ENCODE data around the gene APCDD1L.

The APCDD1L gene

DNA sequence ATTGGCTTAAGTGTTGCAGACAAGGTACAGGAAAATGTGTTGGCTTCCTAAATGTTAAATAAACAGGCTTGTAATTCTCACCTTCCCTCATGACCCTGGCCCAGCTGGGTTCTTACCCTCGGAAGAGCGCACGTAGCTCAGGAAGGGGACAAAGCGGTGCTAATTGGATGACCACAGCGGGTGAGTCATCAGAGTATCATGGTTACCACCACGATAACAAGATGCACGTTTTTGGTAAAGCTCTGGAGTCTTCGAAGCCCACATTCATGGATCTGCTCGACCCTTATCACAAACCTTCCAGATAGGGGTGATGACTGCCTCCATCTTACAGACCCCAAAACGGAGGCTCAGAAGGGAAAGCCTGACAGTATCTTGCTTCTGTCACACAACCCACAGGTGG is 32.8 kb downstream of the APCDD1L start:
- no peak for DNase-seq

DNA sequence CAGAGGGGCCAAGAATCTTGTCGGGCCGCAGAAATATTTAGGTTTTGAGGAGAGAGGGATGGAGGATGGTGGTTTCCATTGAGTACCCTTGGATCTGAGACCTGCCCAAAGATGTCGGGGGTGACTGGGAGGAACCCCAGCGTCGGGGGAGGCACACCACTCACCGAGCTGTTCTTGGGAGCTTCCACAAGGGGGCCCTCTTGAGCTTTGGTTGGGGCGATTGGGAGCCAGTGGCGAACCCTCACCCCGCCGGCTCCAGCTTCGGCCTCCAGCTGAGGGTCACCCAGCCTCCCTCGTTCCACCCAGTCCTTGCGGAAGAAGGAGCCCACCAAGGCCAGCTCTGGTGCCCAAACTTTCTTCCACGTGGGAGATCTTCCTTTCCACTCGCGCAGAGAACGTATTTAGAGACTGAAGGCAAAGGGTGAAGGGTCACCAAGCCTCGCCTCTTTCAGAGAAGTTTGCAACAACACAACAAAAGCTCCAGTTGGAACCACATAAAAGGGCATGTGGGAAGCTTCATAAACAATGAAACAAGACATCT is 33.6 kb downstream of the APCDD1L start:
- peak; percentile 26 for DNase-seq

DNA sequence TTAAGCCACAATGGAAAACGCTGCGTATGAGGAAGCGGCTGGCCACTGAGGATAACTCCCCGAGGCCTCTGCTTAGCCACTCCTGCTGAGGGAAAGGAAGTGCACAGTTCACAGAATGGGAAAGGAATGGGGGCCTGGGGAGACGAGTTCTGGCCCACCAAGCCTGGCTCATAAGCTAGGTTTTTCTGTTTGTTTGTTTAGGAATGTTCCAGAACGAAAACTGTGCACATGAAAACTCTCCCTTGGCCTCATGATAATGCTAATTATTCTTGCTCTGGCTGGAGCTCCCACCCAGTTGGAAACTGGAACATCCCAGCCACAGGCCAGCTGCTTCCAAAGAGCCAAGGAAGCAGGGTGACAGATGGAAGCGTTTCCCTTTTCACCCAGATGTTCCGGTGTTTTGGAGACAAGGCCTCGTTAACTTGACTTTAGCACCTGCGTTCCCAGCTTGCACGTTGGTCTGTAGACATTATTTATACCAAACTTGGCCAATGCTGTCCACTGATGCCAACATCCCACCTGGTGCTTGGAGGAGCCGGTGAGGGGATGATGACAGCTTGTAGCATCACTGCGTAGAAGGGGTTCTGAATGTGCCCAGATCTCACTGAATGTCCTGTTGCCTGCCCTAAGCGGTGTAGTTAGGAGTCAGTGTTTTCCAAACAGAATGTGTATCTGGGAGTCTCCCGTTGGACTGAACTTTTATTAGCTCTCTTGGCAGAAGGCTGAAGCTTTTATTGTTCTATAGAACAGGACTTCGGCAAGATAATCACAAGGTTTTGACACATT is 34.5 kb downstream of the APCDD1L start:
- no peak for DNase-seq

DNA sequence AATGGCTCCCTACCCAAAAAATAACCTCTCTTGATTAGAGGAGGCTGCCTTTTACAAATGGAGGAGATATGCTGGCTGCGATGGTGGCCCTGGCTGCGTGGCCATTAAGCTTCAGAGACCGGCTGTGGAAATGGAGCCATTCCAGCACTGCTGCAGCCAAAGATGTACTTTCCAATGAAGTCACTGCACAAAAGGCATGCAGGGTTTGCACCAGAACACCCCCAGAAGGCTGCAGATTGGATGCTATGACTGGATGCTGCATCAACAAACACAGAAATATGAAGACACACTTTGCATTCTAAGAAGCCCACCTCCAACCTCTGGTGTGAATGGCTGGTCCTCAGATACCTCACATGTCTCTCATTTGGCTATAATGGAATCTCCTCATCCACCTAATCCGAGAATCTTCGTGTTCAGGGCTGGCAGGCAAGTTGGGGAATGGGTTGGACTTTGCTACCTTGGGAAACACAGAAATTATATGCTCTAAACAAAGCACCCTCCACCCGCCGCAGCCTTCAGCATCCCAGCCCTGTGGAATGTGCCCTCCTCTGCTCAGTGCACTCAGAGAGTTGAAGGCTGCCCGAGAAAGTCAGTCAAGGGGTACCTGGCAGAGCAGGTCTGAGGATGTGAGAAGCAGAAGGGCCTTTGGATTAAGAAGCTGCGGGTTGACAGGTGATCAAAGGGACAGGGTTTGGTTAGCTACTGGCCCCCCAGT is 35.3 kb downstream of the APCDD1L start:
- DNase-seq: no peak

DNA sequence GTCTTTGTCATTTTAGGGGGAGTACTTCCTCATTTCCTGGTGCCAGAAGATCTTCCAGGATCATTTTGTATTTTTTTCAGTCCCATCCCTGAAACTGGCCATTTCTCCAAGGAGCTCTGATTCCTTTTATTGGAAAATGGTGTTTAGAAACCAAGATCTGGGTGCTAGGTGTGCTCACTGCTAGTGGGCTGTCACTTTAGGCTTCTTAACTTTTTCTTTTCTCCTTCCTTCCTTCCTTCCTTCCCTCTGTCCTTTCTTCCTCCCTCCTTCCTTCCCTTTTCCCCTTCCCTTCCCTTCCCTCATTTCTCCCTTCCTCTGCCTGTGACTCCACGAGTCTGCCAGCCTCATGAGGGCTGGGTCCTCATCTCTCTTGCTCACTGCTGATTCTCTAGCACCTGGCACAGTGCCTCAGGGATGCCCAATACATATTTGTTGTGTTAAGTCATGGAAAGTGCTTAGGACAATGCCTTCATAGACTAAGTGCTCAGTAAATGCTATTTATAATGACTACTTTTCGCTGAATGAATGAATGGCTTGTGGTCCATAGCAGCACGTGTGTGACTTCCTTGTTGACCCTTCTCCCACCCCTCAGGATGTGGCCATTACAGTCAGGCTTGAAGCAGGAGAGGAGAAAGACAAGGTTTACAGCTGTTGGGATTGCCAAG is 36.9 kb downstream of the APCDD1L start:
- no peak for DNase-seq

DNA sequence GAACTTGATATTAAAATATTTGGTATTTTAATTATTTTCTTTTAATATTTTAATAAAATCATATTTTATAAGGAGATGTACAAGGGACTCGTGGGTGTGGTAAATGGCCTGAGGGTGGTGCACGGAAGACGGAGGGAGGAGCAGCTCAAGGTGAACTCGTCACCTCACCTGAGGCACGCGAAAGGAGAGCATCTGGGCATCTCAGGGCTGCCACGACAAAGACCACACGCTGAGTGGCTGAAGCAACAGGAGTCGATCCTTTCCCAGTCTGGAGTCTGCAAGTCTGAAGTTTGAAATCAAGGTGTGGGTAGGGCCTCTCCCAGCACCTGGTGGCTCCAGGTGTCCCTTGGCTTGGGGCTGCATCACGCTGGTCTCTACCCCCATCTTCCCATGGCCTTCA is 39.7 kb downstream of the APCDD1L start:
- DNase-seq: no peak

DNA sequence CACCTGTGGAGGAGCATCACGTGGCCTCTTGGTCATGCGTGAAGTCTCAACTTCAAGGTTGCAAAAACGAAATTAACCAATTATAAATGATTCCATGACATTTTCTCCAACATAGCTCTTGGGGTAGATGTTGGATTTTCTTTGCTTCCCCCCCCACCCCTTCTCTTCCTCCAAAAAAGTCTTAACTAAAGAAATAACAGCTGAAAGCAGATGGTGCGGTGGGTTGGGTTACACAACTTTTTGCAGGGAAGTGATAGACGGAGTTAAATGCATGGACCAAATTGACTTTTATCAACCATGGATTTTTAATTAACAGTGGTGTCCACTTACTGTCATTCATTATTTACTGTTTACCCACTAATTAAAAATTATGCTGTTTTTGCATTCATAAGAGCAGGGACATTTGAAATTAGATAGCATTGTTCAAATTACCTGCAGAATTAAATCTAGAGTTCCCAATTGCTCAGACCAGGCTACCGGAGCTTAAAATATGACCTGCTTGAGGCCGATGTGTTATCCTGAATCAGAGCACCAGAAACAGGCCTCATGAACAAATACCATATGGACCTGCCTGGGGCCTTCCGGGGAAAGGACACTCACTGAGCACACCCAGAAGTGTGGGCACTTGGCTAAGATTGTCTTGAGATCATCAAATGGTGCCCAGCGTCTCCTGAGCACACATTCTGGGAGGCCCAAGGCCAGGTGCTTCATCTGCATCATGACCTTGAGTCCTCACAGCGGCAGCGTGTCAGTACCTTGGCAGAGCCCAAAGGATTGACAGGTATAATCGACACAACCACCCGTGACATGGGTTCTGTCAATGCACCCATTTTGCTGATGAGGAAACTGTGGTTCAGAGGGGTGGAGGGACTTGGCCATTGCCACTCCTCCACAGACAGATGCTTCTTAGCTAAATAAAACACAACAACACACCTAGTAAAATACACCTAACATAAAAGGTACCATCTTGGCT is 41.5 kb downstream of the APCDD1L start:
- no peak for DNase-seq

DNA sequence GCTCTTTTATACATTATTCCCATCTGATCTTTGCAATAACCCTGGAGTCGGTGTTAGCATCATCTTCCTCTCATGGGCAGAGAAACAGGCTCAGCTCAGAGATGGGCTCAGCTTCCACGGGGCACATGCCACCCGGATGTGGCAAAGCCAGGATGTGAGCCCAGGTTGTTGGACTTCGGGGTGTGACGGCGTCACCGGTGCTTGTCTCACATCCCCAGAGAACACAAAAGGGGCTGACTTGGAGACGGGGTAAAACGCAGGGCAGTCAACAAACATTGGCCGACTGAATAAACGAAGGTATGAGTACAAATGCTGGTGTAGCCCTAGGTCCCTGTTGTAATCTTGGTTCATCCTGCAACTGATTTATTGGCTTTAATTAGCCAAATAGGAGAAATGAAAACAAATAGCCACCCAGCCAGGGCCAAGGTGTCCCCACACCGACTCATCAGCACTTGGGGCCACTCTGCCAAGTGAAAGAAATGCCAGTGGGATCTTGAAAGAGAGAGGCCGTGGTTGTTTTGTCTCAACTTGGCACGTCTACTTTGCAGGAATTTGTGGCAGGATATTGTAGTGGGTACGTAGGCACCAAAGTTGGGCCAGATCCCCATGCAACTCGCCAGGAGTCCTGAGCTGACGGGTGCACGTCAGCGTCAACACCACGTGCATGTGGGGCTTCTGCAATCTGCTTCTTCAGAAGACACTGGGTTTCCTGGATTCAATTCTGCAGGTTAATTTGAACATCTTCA is 42.8 kb downstream of the APCDD1L start:
- no peak for DNase-seq

DNA sequence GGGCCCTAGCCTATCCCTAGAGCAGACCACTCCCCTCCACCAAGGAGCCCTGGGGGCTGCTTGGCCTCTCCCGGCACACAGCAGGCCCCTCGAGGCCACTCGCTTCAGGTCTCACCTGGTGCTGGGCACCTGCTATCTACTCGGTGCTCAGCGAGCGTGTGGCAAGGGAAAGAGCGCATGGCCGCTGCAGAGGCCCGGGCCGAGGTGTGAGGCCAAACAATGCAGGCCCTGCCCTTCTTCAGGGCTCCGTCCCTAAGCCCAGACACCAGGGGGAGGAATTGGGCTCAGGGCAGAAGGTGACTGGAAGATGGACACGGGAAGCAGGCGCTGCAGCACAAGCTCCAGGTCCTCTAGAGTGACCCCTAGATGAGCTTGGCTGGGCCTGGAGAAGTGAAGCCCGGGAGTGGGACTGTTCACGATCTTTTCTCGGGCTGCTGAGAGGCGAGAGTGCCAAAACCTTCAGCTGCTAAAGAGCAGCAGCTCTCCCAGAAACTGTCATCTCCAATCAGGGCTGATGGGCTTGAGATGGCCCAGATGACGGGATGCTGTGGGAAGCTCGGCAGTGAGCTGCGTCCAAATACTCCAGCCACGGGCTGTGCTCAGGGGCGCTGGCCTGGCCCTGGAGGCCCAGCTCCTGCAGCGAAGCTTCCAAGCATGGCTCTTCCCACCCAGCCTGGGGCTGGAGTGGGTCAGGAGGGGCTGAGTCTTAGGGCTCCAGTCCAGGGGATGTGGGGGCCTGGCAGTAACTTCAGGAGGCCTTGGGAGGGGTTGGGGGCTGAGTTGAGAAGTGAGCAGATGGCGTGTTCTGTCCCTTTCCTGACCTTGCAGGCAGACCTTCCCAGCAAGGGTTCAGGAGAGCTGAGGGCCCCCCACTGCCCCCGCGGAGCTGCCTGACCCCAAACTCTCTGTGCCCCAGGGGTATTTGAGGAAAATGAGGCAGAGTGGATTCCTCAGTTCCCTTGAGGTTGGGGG is 43.7 kb downstream of the APCDD1L start:
- DNase-seq: no peak

DNA sequence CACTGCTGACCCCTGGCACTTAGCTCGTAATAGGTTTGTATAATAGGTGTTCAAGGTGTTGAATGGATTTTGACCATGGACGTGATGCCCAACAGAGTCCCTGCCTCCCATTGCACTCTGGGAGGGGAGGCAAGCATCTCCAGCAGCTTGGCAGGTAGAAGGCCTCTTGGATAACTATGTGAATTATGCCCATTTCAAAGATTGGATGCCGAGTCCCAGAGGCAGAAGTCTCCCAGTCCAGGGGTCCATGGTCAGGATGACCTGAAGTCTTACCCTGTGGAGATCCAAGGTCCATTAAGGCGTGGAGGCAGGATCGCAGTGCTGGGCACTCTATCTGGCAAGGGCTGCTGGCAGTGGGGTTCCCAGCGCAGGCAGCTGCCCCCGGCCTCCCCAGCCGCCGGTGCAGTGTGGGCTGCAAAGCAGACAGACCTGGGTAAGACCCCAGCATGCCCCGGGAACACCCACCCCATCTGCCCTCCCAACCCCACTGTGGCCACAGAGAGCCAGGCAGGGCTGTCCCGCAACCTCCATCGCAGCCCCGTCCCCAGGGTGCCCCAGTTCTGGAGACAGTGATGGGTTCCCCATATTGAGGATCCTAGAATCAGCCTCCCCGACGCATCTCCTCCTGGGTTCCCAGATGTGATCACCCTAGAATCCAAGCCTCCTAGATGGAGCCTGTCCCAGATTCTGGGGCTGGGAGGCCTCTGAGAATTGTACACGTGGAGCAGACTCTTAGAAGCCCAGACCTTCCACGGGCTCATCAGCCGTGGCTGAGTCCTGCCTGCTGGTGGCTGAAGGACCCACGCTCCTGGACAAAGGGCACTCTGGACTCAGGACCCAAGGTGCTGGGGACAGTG is 44.6 kb downstream of the APCDD1L start:
- DNase-seq: no peak

DNA sequence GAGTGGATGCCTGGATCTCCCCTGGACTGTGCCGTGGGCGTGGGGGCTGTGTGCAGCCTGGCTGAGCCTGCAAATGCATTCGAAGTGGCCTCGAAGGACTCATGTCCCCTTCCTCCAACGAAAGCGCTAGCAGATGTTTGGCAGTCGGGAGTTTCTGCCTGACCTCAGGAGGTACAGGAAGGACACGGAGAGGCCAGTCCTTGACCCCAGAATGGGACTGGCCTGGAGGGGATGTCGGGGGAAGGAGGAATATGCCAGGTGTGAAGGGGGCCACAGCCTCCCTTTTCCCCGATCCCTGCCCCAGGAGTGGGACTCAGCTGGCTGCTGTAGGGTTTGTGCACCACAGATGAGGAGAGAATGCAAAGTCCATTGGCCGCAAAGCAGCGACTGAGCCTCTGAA is 45.6 kb downstream of the APCDD1L start:
- DNase-seq: no peak

DNA sequence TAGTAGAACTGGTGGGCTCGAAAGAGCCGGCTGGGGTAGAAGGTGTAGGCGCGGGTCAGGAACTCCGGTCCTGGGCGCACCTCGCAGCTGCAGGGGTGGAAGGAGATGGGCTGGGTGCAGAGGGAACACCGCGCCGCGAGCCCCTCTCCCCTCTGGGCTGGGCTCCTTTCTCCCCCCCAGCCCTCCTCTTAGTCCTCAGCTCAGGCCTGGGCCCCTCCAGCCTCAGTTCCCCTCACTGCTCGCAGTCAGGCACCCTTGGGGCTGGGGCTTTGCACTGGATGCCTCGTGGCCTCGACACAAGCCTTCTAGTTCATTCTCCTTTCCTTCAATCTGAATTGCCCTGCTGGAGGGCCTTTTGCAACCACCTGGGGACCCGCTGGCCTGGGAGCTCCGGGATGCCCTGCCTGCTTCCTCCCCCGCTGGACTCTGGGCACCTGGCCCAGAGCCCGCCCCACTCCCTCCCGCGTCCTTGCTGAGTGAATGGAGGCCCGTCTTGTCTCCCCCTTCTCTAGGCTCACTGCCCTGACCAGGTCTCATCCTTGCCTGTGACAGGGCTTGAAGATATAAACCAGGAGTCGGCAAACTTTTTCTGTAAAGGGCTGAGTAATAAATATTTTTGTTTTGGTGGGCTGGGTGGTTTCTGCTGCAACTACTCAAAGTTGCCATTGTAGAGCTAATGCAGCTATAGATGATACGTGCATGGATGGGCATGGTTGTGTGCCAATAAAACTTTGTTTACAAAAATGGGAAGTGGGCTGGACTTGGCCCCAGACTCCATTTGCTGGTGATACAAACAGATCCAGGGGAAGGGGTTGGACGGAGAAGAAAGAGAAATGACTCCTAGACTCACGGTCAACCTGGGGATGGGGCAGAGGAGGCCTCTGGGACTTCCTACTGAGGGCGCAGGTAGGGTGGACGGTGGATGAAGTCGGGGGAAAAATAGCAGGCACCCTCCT is 47.3 kb downstream of the APCDD1L start:
- DNase-seq: no peak

DNA sequence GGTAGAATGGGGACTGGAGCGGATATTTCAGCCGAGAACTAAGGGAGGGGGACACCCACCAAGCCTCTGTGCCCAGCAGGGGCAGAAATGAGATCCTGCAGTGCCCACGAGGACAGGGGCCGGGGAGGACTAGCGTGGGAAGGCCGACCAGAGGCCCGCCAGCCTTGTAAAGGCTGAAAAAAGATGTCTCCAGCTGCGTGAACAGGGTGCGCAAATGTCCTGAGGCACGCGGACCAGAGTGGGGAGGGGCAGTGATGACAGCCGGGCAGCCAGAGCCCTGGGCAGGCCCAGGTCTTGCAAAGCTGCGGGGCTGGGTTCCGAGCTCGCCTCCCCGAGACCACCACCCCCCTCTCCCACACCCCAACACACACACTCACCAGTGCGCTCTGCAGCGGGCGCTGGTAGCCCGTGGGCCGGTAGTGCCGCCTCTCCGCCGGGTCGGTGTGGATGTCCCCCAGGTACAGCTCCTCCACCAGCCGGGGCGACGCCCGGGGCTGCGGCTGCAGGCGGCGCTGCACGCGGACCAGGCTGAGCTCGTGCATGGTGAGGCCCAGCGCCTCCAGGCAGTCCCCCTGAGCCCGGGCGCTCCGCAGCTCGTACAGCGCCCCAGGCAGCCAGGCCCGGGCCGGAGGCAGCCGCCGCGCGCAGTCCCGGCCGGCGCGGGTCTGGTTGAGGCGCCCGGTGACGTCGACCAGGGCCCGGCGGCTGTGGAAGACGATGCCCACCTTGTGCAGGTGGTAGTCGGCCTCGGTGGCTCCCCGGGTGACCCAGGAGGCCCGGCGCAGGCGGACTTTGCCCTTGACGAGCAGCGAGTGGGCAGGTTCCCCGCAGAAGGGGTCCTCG is 48.2 kb downstream of the APCDD1L start:
- no peak for DNase-seq

DNA sequence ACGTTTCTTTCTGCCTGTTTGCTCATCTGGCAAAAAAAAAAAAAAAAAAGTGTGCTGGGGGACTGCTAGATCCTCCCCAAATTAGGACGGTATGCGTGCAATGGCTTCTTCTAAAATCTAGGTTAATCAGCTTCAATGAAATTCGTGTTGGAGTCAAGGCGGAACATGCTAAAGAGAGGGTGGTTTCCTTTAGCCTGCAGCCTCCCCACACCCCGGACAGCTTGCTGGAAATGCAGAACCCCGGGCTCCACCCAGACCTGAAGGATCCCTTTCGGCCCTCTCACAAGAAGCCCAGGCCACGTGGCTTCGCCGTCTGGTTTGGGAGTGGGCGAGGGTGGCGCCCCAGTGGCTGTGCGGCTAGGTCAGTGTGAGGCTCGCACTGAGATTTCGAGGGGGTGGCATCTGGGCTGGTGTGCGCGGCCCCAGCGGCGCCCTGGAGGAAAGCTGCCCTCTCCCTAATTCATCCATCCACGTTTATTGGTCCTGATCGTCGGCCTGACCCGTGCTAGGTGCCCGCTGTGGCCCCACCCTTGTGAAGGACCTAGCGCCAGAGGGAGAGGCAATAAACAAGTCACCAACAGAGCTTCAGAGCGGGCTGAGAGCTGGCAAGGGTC is 49.0 kb downstream of the APCDD1L start:
- no peak for DNase-seq

DNA sequence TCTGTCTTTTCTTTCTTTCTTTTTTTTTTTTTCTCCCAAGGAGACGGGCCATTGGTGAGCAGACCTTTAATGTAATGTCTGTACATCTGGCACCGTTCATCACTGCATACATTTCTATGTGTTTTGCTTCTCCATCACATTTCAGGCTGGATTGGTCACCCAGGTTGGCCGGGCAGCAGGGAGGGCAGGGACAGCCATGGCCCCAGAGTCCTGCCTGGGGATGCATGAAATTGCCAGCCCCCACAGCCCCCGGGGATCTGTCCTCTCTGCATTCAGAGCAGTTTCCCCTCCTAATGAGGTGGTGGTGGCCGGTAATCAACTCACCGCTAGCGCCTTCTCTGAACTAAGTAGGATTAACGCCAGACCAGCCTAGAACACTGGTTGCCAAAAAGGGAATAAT is 50.4 kb downstream of the APCDD1L start:
- DNase-seq: no peak

DNA sequence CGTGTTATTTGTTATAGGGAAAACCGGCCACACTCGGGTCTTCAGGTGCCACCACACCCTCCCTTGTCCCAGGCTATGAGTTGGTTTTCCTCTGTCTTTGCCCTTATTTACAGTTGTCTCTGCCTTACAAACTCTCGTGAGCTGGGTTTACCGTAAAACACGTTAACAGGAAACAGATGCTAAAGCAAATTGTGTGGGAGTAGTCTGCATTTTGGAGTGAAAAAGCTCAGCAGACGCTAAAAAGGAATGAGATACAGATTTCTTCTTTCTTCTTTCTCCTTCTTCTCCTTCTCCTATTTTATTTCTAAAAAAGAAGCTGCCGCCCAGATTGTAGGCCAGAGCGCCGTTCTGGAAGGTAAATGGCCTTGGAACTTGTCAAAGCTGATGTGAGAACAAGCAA is 51.9 kb downstream of the APCDD1L start:
- no peak for DNase-seq

DNA sequence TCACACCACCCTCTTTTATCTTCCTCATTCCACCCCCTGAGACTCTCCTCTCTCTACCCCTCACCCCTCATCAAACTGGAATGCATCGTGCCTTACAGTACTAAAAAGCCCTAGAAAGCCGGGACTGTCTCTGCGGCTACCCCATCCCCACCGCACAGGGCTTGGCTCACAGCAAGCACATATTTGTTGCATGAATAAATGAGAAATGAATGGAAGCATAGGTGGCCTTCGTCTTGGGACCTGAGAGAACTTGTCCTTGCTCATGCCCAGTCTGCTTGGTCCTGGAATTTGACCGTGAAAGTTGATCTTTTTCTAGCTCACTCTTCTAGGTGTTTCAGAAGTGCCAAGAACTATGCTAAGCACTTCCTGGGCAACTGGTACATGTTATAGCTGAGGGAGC is 53.3 kb downstream of the APCDD1L start:
- DNase-seq: no peak
